Hepatocyte (in vitro differentiated cells): ENCODE measurements around the gene STAT4.

Source experiments
- EZH2 ChIP-seq: fragments of 200-600 bp; sonication (generic); IDR thresholded peaks from 2 replicates; pipeline ENCODE4 v1.6.1; 2016; ENCODE audit warnings: antibody characterized with exemption, mild to moderate bottlenecking, borderline replicate concordance
- EZH2phosphoT487 ChIP-seq: fragments of 200-600 bp; sonication (generic); IDR thresholded peaks from one replicate; pipeline ENCODE4 v1.6.1; 2018; ENCODE audit warnings: antibody characterized with exemption, mild to moderate bottlenecking, low read depth, moderate library complexity; ENCODE audit not compliant: unreplicated experiment, severe bottlenecking
- TF ChIP-seq, protein P1 (sequence below): fragments of 200-600 bp; sonication (generic); IDR thresholded peaks from 2 replicates; pipeline ENCODE4 v1.5.1; 2016; ENCODE audit warnings: antibody characterized with exemption, mild to moderate bottlenecking; ENCODE audit not compliant: poor library complexity

DNA sequence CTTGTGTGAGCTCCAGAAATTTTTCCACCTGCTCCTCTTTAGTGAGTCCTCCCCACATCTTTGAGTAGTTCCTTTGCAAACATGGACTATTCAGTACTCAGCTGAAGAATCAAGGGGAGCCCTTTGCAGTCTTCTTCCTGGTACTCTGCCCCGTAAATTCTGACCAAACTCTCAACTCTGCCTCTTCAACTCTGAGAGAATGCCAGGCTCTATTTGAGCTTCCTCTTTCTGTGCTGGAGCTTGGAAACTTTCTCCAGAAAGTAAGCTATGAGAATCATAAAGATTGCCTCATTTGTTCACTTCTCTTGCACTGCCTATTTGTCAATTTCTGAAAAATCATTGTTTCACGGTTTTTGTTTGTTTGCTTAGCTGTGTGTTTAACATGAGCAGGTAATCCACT lies 7.4 kb upstream of the STAT4 start:
- TF ChIP-seq, protein P1, sequence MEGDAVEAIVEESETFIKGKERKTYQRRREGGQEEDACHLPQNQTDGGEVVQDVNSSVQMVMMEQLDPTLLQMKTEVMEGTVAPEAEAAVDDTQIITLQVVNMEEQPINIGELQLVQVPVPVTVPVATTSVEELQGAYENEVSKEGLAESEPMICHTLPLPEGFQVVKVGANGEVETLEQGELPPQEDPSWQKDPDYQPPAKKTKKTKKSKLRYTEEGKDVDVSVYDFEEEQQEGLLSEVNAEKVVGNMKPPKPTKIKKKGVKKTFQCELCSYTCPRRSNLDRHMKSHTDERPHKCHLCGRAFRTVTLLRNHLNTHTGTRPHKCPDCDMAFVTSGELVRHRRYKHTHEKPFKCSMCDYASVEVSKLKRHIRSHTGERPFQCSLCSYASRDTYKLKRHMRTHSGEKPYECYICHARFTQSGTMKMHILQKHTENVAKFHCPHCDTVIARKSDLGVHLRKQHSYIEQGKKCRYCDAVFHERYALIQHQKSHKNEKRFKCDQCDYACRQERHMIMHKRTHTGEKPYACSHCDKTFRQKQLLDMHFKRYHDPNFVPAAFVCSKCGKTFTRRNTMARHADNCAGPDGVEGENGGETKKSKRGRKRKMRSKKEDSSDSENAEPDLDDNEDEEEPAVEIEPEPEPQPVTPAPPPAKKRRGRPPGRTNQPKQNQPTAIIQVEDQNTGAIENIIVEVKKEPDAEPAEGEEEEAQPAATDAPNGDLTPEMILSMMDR, result no peak
- no peak for TF ChIP-seq EZH2
- TF ChIP-seq EZH2phosphoT487, result no peak
